ENCODE data around the gene VNN1. TPM values are rescaled to one million over a fixed set of nuclear protein-coding genes. Genes with fewer than 3 reads are reported as not detected.

Gene VNN1
- total and polyA plus RNA-seq, 2 donors (not counting 1 experiment from before 2014, with no cell fraction given): not detected

DNA sequence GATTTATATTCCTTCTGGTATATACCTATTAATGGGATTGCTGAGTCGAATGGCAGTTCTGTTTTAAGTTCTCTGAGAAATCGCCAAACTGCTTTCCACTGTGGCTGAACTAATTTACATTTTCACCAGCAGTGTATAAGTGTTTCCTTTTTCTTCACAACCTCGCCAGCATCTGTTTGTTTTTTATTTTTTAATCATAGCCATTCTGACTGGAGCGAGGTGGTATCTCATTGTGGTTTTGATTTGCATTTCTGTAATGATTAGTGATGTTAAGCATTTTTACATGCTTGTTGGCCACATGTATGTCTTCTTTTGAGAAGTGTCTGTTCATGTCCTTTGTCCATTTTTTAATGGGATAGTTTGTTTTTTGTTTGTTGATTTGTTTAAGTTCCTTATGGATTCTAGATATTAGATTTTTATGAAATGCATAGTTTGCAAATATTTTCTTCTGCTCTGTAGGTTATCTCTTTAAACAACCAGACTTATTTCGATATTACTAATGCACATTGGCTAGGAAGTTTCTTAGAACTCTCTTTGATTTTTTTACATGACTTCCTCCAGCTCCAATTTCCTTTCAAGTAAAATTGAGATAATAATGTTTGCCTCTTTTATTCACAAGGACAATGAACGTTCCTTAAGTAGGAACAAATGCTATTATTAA lies 12.2 kb upstream of the VNN1 start:
- Histone ChIP-seq H3K4me3 (replicated peaks in 1 of 4; ENCODE audit: control extremely low read depth in 1 of 4, insufficient read depth in 1 of 4, low read depth in 3 of 4, low read length in 4 of 4) (no peak overlapping the region), H3K4me1 (ENCODE audit: control insufficient read depth, extremely low read depth, insufficient read depth, low read length) (peaks cover under 1% of the 10 kb centered on the region), H3K27me3 (ENCODE audit: control insufficient read depth, insufficient read depth, low read length) (no peaks in the 10 kb centered on the region), H3K4me2 (ENCODE audit: extremely low read depth, insufficient read depth, low read length) (no peak overlapping the region), H2AFZ (ENCODE audit: low read length) (no peak overlapping the region), H3K79me2 (ENCODE audit: control insufficient read depth, insufficient read depth, low read length) (no peaks in the 10 kb centered on the region), H3K27ac (ENCODE audit: insufficient read depth, low read length) (no peak overlapping the region), H4K20me1 (ENCODE audit: control insufficient read depth, extremely low read depth, insufficient read depth, low read length) (no peaks in the 10 kb centered on the region), H3K9ac (ENCODE audit: insufficient read depth, low read length) (no peak overlapping the region), H3K9me3 (ENCODE audit: control insufficient read depth, insufficient read depth, low read depth, low read length) (no peaks in the 10 kb centered on the region), H3K36me3 (ENCODE audit: control insufficient read depth, insufficient read depth, low read length) (no peaks in the 10 kb centered on the region)
- no peak for TF ChIP-seq EZH2 (IDR thresholded peaks at IDR 0.05; ENCODE audit: low read length, missing control alignments)
- TF ChIP-seq, protein P1, sequence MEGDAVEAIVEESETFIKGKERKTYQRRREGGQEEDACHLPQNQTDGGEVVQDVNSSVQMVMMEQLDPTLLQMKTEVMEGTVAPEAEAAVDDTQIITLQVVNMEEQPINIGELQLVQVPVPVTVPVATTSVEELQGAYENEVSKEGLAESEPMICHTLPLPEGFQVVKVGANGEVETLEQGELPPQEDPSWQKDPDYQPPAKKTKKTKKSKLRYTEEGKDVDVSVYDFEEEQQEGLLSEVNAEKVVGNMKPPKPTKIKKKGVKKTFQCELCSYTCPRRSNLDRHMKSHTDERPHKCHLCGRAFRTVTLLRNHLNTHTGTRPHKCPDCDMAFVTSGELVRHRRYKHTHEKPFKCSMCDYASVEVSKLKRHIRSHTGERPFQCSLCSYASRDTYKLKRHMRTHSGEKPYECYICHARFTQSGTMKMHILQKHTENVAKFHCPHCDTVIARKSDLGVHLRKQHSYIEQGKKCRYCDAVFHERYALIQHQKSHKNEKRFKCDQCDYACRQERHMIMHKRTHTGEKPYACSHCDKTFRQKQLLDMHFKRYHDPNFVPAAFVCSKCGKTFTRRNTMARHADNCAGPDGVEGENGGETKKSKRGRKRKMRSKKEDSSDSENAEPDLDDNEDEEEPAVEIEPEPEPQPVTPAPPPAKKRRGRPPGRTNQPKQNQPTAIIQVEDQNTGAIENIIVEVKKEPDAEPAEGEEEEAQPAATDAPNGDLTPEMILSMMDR (conservative IDR thresholded peaks at IDR 0.05 in 1 of 2, IDR thresholded peaks at IDR 0.05 in 1 of 2; ENCODE audit: low read depth in 1 of 2, low read length in 2 of 2): no peak
- DNase-seq (ENCODE audit: low read depth in 2 of 2): no peak

DNA sequence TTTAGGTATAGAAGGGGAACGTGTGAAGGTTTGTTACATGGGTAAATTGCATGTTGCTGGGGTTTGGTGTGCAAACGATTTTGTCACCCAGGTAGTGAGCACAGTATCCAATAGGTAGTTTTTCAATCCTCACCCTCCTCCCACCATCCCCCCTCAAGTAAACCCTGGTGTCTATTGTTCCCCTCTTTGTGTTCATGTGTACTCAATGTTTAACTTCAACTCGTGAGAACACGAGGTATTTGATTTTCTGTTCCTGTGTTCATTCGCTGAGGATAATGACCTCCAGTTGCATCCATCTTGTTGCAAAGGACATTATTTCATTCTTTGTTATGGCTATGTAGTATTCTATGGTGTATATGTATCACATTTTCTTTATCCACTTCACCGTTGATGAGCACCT lies 11.6 kb upstream of the VNN1 start:
- Histone ChIP-seq H3K27ac (ENCODE audit: insufficient read depth, low read length) (no peak overlapping the region), H3K79me2 (ENCODE audit: control insufficient read depth, insufficient read depth, low read length) (no peaks in the 10 kb centered on the region), H3K9me3 (ENCODE audit: control insufficient read depth, insufficient read depth, low read depth, low read length) (no peaks in the 10 kb centered on the region), H3K36me3 (ENCODE audit: control insufficient read depth, insufficient read depth, low read length) (no peaks in the 10 kb centered on the region), H3K4me1 (ENCODE audit: control insufficient read depth, extremely low read depth, insufficient read depth, low read length) (no peaks in the 10 kb centered on the region), H3K27me3 (ENCODE audit: control insufficient read depth, insufficient read depth, low read length) (no peaks in the 10 kb centered on the region), H3K4me3 (replicated peaks in 1 of 4; ENCODE audit: control extremely low read depth in 1 of 4, insufficient read depth in 1 of 4, low read depth in 3 of 4, low read length in 4 of 4) (no peak overlapping the region), H4K20me1 (ENCODE audit: control insufficient read depth, extremely low read depth, insufficient read depth, low read length) (no peaks in the 10 kb centered on the region), H3K4me2 (ENCODE audit: extremely low read depth, insufficient read depth, low read length) (no peak overlapping the region), H2AFZ (ENCODE audit: low read length) (no peak overlapping the region), H3K9ac (ENCODE audit: insufficient read depth, low read length) (no peak overlapping the region)
- no peak for DNase-seq (ENCODE audit: low read depth in 2 of 2)
- TF ChIP-seq EZH2 (IDR thresholded peaks at IDR 0.05; ENCODE audit: low read length, missing control alignments): no peak
- TF ChIP-seq, protein P1 (conservative IDR thresholded peaks at IDR 0.05 in 1 of 2, IDR thresholded peaks at IDR 0.05 in 1 of 2; ENCODE audit: low read depth in 1 of 2, low read length in 2 of 2): no peak

GRCh38 chr6:132719736-132720448 lies 6.0 kb upstream of the VNN1 start:
- Histone ChIP-seq H3K27me3 (ENCODE audit: control insufficient read depth, insufficient read depth, low read length) (no peaks in the 10 kb centered on the region), H4K20me1 (ENCODE audit: control insufficient read depth, extremely low read depth, insufficient read depth, low read length) (no peaks in the 10 kb centered on the region), H2AFZ (ENCODE audit: low read length) (no peak overlapping the region), H3K9me3 (ENCODE audit: control insufficient read depth, insufficient read depth, low read depth, low read length) (no peaks in the 10 kb centered on the region), H3K9ac (ENCODE audit: insufficient read depth, low read length) (no peak overlapping the region), H3K36me3 (ENCODE audit: control insufficient read depth, insufficient read depth, low read length) (no peaks in the 10 kb centered on the region), H3K4me2 (ENCODE audit: extremely low read depth, insufficient read depth, low read length) (no peak overlapping the region), H3K79me2 (ENCODE audit: control insufficient read depth, insufficient read depth, low read length) (no peaks in the 10 kb centered on the region), H3K27ac (ENCODE audit: insufficient read depth, low read length) (no peak overlapping the region), H3K4me3 (replicated peaks in 1 of 4; ENCODE audit: control extremely low read depth in 1 of 4, insufficient read depth in 1 of 4, low read depth in 3 of 4, low read length in 4 of 4) (no peak overlapping the region), H3K4me1 (ENCODE audit: control insufficient read depth, extremely low read depth, insufficient read depth, low read length) (no peaks in the 10 kb centered on the region)
- no peak for TF ChIP-seq EZH2 (IDR thresholded peaks at IDR 0.05; ENCODE audit: low read length, missing control alignments)
- TF ChIP-seq, protein P1 (conservative IDR thresholded peaks at IDR 0.05 in 1 of 2, IDR thresholded peaks at IDR 0.05 in 1 of 2; ENCODE audit: low read depth in 1 of 2, low read length in 2 of 2): no peak
- DNase-seq (ENCODE audit: low read depth in 2 of 2): no peak
